Mononuclear cell (primary cell): Measurements from ENCODE around the gene EIF4A3. TPM values are rescaled to one million over a fixed set of nuclear protein-coding genes. Genes with fewer than 3 reads are reported as not detected.

Experiments used
- H3K27me3 ChIP-seq: 2 replicates; pipeline ENCODE4 v1.6.0; 2011; ENCODE audit warnings: low read length, control low read depth; ENCODE audit not compliant: insufficient read depth
- H3K4me1 ChIP-seq: 2 replicates; pipeline ENCODE4 v1.5.1; 2011; ENCODE audit warnings: mild to moderate bottlenecking, low read length, control low read depth; ENCODE audit not compliant: insufficient read depth
- H3K4me3 ChIP-seq: 2 replicates; pipeline ENCODE4 v1.5.1; 2011; ENCODE audit warnings: mild to moderate bottlenecking, low read length, moderate library complexity
- H3K9me3 ChIP-seq: 2 replicates; pipeline ENCODE4 v1.5.1; 2011; ENCODE audit warnings: low read depth, mild to moderate bottlenecking, control low read depth, low read length
- total RNA-seq: library from RNA; depleted of rRNA; stranded (reverse); fragments of >200 nt; gene quantifications from one replicate; pipeline ENCODE4 v1.2.3, GENCODE V29; 2012

The EIF4A3 gene
- total RNA-seq, 1 donor = 40.1 TPM

DNA sequence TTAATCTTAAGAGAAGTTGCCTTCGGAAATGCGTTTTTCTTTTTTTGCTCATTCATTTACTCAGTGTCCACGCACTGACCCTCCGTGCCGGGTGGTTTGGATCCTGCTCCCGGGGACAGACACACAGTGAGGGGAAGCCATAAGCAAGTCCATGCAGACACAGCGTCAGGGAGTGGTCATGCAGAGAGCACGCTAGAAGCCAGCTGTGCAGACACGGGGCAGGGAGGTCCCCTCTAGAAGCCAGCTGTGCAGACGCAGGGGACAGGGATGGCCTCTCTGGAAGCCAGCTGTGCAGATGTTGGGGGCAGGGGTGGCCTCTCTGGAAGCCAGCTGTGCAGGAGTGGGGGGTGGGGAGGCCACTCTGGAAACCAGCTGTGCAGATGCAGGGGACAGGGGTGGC is 40.8 kb downstream of the EIF4A3 start:
- peaks cover 12% of the 10 kb centered on the region for H3K4me1 ChIP-seq
- no peak overlapping the region for H3K4me3 ChIP-seq
- H3K9me3 ChIP-seq = no peaks in the 10 kb centered on the region

DNA sequence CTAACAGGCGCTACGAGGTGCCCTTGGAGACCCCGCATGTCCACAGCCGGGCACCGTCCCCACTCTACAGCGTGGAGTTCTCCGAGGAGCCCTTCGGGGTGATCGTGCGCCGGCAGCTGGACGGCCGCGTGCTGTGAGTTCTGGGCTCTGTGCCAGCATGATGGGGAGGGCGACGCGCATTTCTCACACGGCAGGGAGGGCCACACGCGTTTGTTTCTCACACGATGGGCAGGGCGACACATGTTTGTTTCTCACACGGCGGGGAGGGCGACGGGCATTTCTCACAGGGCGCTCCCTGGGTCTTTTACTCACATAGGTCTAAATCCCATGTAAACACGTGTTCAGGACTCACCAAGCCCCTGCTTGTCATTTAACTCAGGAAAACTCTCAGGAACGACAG is 41.2 kb downstream of the EIF4A3 start:
- Histone ChIP-seq H3K27me3 (no peaks in the 10 kb centered on the region), H3K9me3 (no peaks in the 10 kb centered on the region), H3K4me3 (no peak overlapping the region), H3K4me1 (peaks cover 15% of the 10 kb centered on the region)

More for the DNA sequence above, 40.8 kb downstream of the EIF4A3 start:
- H3K27me3 ChIP-seq = no peaks in the 10 kb centered on the region

GRCh38 chr17:80104956-80105375 is 42.0 kb downstream of the EIF4A3 start:
- H3K27me3 ChIP-seq = no peaks in the 10 kb centered on the region

DNA sequence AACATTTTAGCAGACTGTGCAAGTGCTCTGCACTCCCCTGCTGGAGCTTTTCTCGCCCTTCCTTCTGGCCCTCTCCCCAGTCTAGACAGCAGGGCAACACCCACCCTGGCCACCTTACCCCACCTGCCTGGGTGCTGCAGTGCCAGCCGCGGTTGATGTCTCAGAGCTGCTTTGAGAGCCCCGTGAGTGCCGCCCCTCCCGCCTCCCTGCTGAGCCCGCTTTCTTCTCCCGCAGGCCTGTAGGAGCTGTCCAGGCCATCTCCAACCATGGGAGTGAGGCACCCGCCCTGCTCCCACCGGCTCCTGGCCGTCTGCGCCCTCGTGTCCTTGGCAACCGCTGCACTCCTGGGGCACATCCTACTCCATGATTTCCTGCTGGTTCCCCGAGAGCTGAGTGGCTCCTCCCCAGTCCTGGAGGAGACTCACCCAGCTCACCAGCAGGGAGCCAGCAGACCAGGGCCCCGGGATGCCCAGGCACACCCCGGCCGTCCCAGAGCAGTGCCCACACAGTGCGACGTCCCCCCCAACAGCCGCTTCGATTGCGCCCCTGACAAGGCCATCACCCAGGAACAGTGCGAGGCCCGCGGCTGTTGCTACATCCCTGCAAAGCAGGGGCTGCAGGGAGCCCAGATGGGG is 42.5 kb downstream of the EIF4A3 start:
- Histone ChIP-seq H3K9me3 (no peaks in the 10 kb centered on the region), H3K27me3 (no peaks in the 10 kb centered on the region), H3K4me1 (peaks cover 26% of the 10 kb centered on the region), H3K4me3 (no peak overlapping the region)

More at GRCh38 chr17:80104956-80105375, 42.0 kb downstream of the EIF4A3 start:
- Histone ChIP-seq H3K4me3 (no peak overlapping the region), H3K4me1 (peaks cover 23% of the 10 kb centered on the region), H3K9me3 (no peaks in the 10 kb centered on the region)

DNA sequence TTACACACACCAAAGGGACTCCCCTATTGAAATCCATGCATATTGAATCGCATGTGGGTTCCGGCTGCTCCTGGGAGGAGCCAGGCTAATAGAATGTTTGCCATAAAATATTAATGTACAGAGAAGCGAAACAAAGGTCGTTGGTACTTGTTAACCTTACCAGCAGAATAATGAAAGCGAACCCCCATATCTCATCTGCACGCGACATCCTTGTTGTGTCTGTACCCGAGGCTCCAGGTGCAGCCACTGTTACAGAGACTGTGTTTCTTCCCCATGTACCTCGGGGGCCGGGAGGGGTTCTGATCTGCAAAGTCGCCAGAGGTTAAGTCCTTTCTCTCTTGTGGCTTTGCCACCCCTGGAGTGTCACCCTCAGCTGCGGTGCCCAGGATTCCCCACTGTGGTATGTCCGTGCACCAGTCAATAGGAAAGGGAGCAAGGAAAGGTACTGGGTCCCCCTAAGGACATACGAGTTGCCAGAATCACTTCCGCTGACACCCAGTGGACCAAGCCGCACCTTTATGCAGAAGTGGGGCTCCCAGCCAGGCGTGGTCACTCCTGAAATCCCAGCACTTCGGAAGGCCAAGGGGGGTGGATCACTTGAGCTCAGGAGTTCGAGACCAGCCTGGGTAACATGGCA is 43.4 kb downstream of the EIF4A3 start:
- Histone ChIP-seq H3K4me3 (no peak overlapping the region), H3K9me3 (no peaks in the 10 kb centered on the region), H3K4me1 (peaks cover 26% of the 10 kb centered on the region), H3K27me3 (no peaks in the 10 kb centered on the region)

DNA sequence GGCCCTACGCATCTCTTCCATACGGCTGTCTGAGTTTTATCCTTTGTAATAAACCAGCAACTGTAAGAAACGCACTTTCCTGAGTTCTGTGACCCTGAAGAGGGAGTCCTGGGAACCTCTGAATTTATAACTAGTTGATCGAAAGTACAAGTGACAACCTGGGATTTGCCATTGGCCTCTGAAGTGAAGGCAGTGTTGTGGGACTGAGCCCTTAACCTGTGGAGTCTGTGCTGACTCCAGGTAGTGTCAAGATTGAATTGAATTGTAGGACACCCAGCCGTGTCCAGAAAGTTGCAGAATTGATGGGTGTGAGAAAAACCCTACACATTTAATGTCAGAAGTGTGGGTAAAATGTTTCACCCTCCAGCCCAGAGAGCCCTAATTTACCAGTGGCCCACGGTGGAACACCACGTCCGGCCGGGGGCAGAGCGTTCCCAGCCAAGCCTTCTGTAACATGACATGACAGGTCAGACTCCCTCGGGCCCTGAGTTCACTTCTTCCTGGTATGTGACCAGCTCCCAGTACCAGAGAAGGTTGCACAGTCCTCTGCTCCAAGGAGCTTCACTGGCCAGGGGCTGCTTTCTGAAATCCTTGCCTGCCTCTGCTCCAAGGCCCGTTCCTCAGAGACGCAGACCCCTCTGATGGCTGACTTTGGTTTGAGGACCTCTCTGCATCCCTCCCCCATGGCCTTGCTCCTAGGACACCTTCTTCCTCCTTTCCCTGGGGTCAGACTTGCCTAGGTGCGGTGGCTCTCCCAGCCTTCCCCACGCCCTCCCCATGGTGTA is 44.1 kb downstream of the EIF4A3 start:
- no peak overlapping the region for H3K4me3 ChIP-seq

DNA sequence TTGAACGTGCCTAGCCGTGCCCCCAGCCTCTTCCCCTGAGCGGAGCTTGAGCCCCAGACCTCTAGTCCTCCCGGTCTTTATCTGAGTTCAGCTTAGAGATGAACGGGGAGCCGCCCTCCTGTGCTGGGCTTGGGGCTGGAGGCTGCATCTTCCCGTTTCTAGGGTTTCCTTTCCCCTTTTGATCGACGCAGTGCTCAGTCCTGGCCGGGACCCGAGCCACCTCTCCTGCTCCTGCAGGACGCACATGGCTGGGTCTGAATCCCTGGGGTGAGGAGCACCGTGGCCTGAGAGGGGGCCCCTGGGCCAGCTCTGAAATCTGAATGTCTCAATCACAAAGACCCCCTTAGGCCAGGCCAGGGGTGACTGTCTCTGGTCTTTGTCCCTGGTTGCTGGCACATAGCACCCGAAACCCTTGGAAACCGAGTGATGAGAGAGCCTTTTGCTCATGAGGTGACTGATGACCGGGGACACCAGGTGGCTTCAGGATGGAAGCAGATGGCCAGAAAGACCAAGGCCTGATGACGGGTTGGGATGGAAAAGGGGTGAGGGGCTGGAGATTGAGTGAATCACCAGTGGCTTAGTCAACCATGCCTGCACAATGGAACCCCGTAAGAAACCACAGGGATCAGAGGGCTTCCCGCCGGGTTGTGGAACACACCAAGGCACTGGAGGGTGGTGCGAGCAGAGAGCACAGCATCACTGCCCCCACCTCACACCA is 44.8 kb downstream of the EIF4A3 start:
- H3K4me3 ChIP-seq = peak overlapping the region; percentile 90
- H3K4me1 ChIP-seq = peaks cover 26% of the 10 kb centered on the region
- H3K9me3 ChIP-seq = no peaks in the 10 kb centered on the region
- no peaks in the 10 kb centered on the region for H3K27me3 ChIP-seq

More for the DNA sequence above, 44.1 kb downstream of the EIF4A3 start:
- H3K4me1 ChIP-seq = peaks cover 26% of the 10 kb centered on the region
- no peaks in the 10 kb centered on the region for H3K27me3 ChIP-seq
- H3K9me3 ChIP-seq = no peaks in the 10 kb centered on the region

DNA sequence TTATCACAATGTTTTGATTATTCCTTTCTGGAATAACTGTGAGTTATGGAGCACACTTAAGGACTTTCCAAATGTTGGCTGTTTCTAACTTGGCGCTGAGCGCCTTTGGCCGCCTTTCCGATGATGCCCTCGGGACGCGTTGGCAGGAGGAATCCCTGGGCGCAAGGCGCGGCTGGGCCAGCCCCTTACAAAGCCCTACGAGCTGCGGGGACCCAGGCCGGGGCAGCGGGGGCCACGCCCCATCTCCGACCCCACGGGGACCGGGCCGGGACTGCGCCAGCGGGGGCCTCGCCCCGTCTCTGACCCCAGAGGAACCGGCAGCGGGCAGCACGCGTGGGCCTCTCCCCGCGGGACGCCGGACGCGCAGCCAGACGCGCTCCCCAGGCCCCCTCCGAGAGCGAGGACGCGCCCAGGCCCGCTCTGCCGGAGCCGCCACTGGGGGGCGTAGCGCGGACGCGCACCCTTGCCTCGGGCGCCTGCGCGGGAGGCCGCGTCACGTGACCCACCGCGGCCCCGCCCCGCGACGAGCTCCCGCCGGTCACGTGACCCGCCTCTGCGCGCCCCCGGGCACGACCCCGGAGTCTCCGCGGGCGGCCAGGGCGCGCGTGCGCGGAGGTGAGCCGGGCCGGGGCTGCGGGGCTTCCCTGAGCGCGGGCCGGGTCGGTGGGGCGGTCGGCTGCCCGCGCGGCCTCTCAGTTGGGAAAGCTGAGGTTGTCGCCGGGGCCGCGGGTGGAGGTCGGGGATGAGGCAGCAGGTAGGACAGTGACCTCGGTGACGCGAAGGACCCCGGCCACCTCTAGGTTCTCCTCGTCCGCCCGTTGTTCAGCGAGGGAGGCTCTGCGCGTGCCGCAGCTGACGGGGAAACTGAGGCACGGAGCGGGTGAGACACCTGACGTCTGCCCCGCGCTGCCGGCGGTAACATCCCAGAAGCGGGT is 45.6 kb downstream of the EIF4A3 start, which contains the start of gene GAA:
Gene GAA, plus strand, starts transcription at position 571 of the 935 bp plus-strand sequence. CDS start 3,006 bp downstream, outside the sequence.
- no peaks in the 10 kb centered on the region for H3K27me3 ChIP-seq
- H3K4me3 ChIP-seq = peak within 1 kb of the TSS; percentile 90
- no peaks in the 10 kb centered on the region for H3K9me3 ChIP-seq
- H3K4me1 ChIP-seq = peaks cover 26% of the 10 kb centered on the region

DNA sequence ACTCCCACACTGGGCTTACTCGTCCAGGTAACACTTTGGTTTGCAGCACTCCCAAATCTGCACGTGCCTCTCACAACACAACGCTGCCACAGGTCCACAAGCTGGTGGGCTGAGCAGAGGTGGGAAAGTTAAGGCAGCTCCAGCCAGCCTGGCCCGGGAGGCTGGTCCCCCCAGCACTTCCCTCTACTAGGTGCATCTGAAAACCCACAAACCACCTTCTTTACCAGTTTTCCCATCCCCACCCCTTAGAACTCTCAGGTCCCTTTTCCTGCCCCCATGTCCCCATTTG is 46.9 kb downstream of the EIF4A3 start:
- Histone ChIP-seq H3K27me3 (no peaks in the 10 kb centered on the region), H3K9me3 (no peaks in the 10 kb centered on the region), H3K4me1 (peaks cover 26% of the 10 kb centered on the region), H3K4me3 (no peak overlapping the region)

- Histone ChIP-seq H3K4me1 (peaks cover 28% of the 10 kb centered on the region), H3K4me3 (no peak overlapping the region), H3K27me3 (no peaks in the 10 kb centered on the region), H3K9me3 (no peaks in the 10 kb centered on the region)
Observed at GRCh38 chr17:80099291-80100034, 47.5 kb downstream of the EIF4A3 start.

GRCh38 chr17:80097844-80098691 is 48.9 kb downstream of the EIF4A3 start:
- Histone ChIP-seq H3K4me3 (no peak overlapping the region), H3K4me1 (peaks cover 40% of the 10 kb centered on the region), H3K27me3 (no peaks in the 10 kb centered on the region), H3K9me3 (no peaks in the 10 kb centered on the region)

GRCh38 chr17:80097127-80097621 is 49.8 kb downstream of the EIF4A3 start:
- no peaks in the 10 kb centered on the region for H3K27me3 ChIP-seq
- H3K9me3 ChIP-seq = no peaks in the 10 kb centered on the region
- H3K4me1 ChIP-seq = peaks cover 40% of the 10 kb centered on the region
- H3K4me3 ChIP-seq = no peak overlapping the region

DNA sequence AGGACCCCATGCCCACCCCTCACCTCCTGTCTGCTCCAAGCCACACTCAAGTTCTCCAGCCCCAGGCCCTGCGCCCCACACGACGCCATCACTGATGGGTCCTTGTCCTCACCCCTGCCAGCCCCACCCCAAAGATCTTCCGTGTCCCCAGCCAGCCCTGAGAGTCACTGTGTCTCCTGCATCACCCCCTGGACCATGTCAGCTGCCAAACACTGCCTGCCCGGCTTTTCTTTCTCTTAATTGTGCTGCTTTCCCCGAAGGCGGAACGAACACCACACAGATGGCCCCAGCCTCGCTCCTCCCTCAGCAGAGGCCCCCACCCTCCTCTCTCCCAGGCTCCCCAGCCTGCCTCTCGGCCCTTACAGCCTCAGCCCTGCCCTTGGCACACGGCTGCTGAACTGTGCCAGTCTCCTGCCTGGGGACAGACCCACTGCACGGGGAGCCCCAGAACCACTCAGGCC is 50.3 kb downstream of the EIF4A3 start:
- H3K4me3 ChIP-seq = no peak overlapping the region
- peaks cover 42% of the 10 kb centered on the region for H3K4me1 ChIP-seq
- H3K9me3 ChIP-seq = no peaks in the 10 kb centered on the region
- no peaks in the 10 kb centered on the region for H3K27me3 ChIP-seq
